LHCN-M2 (cell line): ENCODE results near the gene CELF5. TPM values are rescaled to one million over a fixed set of nuclear protein-coding genes. Genes with fewer than 3 reads are reported as not detected.
A peak's percentile ranks its signal among the peaks of the same experiment; 100 is the strongest.
"Not testable (repeated sequence)": the region's sequence is repeated elsewhere in the genome, so short reads cannot be mapped to it uniquely, and the experiment has no call there.

Source experiments
- DNase-seq: peaks from one replicate; pipeline ENCODE4 v3.0.0-alpha.2; 2012; ENCODE audit warnings: low read depth
- total RNA-seq: library from RNA; depleted of rRNA; stranded (reverse); fragments of >200 nt; gene quantifications from 2 replicates; pipeline ENCODE4 v1.2.3, GENCODE V29; 2014

Gene CELF5
- total RNA-seq, 1 experiment from 2014 or later = not detected

- no peak for DNase-seq
Measured at GRCh38 chr19:3206216-3206953, 18.1 kb upstream of the CELF5 start.

GRCh38 chr19:3207461-3208242 lies 16.8 kb upstream of the CELF5 start:
- no peak for DNase-seq

GRCh38 chr19:3208317-3209207 lies 15.9 kb upstream of the CELF5 start:
- DNase-seq = no peak

DNA sequence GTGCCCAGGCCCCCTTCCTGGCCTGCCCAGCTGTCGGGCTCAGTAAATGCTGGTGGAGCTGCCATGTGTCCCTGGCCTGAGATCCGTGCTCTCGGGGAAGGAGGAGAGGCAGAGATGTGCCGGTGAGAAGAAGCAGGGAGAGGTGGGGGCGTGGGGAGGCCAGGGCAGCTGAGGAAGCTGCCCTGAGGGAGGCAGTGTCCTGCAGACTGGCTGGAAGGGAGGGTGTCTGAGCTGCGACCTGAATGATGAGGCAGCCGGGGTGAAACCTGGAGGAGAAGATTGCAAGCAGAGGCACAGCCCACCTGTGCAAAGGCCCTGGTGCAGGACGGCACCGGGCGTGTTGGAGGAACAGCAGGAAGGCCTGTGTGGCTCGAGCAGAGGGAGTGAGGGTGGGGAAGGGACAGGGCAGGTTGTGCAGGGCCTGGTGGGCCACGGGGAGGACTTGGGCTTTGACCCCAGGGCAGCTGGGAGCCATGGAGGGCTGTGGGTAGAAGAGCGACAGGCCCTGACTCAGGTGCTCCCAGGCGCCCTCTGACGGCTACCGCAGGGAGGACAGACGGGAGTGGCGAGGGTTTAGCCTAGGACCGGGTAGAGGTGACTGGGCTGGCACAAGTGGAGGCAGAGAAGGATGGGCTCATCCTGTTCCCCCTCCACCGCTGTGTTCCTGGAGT lies 14.0 kb upstream of the CELF5 start:
- DNase-seq = peak; percentile 21

DNA sequence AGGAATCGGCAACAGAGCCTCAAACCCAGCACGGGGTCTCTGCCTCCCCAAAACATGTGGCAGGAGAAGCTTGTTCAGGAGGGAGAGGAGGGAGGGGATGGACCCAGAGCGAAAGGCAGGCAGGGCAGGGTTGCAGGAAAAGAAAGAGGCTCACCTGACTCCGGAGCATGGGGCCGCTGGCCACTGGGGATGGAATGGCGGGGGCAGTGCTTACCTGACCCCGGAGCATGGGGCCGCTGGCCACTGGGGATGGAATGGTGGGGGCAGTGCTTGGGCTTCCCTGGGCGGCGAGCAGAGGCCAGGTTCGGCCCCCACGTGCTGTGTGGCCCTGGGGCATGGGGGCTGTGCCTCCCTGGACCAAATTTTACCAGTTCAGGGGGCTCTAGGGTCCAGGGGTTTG lies 13.3 kb upstream of the CELF5 start:
- no peak for DNase-seq

- DNase-seq = no peak
Measured at GRCh38 chr19:3213159-3213558, 11.3 kb upstream of the CELF5 start.

DNA sequence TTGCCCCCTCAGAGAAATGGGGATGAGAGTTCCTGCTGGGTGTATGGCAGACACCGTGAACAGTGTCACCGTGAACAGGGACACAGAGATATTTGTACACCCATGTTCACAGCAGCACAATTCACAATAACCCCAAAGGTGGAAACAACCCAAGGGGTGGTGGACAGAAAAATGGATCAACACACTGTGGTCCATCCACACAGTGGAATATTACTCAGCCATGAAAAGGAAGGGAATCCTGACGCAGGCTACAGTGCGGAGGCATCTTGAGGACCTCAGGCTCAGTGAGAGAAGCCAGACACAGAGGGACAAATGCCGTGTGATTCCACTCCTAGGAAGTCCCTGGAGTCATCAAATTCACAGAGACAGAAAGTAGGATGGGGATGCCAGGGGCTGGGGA lies 7.6 kb upstream of the CELF5 start:
- no peak for DNase-seq

DNA sequence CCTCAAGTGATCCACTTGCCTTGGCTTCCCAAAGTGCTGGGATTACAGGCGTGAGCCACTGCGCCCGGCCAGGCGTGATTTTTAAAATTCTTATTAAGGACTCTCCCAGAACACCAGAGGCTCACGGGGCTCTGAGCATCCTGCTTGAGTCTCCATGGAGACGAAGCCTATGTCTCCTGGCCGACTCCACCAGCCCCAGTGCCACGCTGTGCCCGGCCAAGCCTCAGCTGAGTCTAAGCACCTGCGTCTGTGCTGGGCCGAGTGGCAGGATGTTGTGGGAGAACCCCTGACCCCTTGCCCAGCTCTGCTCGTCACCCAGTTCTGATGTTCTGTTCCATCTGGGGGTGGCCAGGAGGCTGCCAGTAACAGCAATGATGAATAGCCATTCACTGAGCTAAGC lies 3.9 kb upstream of the CELF5 start:
- no peak for DNase-seq

DNA sequence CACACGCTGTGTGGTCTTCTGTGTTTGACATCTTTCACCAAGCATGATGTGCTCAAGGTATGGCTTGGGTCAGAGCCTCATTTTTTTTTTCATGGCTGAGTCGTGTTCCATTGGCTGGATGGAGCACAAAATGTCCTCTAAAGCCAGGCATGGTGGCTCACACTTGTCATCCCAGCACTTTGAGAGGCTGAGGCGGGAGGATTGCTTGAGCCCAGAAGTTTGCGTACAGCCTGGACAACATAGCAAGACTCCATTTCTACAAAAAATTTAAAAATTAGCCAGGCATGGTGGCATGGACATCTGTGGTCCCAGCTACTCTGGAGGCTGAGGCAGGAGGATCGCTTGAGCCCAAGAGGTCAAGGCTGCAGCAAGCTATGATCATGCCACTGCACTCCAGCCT lies 2.9 kb upstream of the CELF5 start:
- not testable (repeated sequence) for DNase-seq

- no peak for DNase-seq
Measured at GRCh38 chr19:3222709-3223108, 1.8 kb upstream of the CELF5 start.

- no peak for DNase-seq
Measured at GRCh38 chr19:3225169-3225485, 666 bp downstream of the CELF5 start.

- DNase-seq = no peak
Measured at GRCh38 chr19:3225677-3226093, 1.2 kb downstream of the CELF5 start.

- DNase-seq = no peak
Measured at GRCh38 chr19:3227054-3227626, 2.7 kb downstream of the CELF5 start.

- no peak for DNase-seq
Measured at GRCh38 chr19:3229346-3229743, 4.9 kb downstream of the CELF5 start.

DNA sequence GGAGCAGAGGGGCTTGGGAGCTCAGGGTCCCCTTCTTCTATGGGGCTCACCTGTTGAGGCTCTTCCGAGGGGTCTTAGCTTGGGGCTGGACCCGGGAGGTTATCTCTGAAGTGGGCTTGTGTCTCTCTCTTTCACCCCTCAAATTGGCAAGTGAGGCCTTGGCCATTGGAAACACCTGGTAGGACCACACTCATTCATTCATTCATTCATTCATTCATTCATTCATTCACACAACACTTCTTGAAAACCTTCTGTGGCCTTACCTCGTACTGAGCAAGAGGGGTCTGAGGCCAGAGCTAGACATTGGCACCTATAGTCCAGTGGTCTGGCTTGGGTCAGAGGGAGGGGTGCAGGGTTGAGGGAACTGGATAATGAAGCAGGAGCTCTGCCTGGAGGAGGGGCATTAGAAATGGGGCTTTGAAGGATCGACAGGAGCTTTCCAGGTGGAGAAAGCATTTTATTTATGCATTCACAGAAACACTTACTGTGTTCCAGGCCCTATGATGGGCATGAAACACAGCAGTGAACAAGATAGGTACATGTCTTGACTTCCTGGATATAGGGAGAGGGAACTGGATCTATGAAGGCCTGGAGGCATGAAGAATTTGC lies 5.5 kb downstream of the CELF5 start:
- no peak for DNase-seq

DNA sequence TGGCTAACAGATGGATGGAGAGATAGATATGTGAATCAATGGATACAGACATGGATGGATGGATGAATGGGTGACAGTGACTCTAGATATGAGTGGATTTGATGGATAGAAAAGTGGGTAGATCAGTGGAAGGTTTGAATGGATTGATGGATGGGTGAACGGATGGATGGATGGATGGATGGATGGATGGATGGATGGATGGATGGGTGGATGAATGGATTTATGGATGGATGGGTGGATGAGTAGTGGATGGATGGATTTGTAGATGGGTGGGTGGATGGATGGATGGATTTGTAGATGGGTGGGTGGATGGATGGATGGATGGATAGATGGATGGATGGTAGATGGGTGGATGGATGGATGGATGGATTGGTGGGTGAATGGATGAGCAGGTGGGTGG lies 6.8 kb downstream of the CELF5 start:
- no peak for DNase-seq

DNA sequence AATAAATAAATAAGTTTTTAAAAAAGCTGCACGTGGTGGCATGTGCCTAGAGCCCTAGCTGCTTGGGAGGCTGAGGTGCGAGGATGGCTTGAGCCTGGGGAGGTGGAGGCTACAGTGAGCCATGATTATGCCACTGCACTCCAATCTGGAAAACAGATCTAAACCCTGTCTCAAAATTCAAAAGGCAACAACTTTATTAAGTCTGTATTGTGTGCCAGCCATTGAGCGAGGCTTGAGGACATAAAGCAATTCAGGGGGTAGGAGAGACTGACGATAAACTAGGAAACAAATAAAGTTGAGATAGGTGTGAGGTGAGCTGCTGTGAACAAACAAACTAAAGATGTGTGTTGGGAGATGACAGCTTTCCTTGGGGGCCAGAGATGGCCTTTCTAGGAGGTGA lies 8.7 kb downstream of the CELF5 start:
- DNase-seq = no peak

DNA sequence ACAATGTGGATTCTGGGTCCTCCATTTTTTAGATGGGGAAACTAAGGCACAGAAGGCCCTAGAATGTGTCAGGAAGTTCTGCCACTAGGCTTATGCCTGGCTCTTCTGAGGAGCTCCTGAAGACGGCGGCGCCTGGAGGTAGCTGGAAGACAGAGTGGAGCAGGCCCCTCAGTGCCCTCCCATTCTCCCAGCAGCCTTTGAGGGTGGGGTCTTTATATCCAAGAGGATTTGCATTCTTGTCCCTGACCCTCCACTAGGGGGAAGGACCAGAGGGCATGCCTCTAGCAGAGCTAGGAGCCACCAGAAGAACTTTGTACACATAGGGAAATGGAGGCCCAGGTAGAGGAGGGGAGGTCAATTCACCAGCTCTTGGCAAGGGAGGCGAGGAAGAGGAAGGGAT lies 9.4 kb downstream of the CELF5 start:
- no peak for DNase-seq

DNA sequence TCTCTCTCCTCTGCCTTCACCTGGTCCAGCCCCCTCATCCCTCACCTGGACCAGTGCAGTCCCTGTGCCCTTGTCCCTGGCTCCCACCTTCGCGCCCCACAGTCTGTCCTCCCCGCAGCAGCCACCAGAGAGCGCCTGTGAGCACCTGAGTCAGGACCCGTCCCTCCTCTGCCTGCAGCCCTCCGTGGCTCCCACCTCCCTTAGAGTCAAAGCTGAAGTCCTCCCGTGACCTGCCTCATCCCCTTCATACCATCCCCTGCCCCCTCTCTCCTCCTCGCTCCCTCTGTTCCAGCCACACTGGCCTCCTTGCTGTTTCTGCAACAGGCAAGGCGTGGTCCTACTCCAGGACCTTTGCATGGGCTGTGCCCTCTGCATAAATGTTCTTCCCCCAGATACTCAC lies 10.3 kb downstream of the CELF5 start:
- DNase-seq = no peak

DNA sequence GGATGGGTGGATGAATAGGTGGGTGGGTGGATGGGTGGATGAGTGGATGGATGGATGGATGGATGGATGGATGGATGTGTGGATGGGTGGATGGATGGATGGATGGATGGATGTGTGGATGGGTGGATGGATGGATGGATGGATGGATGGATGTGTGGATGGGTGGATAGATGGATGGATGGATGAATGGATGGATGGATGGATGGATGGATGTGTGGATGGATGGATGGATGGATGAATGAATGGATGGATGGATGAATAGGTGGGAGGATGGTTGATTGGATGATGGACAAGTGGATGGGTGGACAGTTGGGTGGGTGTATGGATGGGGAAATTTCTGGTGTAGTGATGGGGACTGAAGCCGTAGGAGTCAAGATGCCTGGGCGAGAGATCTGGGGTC lies 11.1 kb downstream of the CELF5 start:
- DNase-seq = not testable (repeated sequence)

- no peak for DNase-seq
Measured at GRCh38 chr19:3236272-3236671, 11.8 kb downstream of the CELF5 start.
